ENCODE measurements around the gene GPRC5A.
"Not testable (repeated sequence)": the region's sequence is repeated elsewhere in the genome, so short reads cannot be mapped to it uniquely, and the experiment has no call there.

GPRC5A gene, protein sequence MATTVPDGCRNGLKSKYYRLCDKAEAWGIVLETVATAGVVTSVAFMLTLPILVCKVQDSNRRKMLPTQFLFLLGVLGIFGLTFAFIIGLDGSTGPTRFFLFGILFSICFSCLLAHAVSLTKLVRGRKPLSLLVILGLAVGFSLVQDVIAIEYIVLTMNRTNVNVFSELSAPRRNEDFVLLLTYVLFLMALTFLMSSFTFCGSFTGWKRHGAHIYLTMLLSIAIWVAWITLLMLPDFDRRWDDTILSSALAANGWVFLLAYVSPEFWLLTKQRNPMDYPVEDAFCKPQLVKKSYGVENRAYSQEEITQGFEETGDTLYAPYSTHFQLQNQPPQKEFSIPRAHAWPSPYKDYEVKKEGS

DNA sequence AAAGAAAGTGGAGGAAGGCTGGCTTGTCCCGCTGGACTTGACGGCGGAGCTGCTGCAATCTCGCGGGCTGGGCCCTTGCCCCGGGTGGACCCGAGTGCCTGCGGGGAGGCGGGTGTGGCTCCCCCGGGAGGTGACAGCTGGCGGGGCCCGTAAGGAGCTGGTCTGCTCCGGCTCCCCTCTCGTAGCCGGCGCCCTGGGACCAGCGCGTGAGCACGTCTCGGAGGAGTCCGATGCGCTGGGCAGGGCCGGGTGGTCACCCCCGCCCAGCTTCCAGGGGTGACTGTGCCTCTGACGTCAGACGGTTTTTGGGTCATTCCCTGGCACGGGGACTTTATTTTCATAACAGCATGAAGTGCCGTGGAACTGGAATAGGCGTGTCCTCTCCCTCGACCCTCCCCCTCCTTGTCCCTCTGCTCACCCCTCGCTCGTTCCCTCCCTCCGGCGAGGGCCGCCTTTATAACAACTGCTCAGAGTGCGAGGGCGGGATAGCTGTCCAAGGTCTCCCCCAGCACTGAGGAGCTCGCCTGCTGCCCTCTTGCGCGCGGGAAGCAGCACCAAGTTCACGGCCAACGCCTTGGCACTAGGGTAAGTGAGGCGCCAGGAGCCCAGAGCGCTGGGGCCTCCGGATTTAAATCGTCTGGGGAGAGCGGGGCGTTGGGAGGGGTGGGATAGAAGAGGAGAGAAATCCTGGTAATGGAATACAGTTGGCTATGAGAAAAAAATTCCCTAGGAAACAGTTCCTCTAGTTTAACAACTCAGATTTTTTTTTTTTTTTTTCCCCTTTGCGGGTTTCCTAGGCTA lies at the start of gene GPRC5A:
Gene GPRC5A, plus strand, starts transcription at position 483 of the 801 bp plus-strand sequence. CDS start 16,688 bp downstream, outside the sequence.
- DNase-seq, result peak; percentile 4 to 18

DNA sequence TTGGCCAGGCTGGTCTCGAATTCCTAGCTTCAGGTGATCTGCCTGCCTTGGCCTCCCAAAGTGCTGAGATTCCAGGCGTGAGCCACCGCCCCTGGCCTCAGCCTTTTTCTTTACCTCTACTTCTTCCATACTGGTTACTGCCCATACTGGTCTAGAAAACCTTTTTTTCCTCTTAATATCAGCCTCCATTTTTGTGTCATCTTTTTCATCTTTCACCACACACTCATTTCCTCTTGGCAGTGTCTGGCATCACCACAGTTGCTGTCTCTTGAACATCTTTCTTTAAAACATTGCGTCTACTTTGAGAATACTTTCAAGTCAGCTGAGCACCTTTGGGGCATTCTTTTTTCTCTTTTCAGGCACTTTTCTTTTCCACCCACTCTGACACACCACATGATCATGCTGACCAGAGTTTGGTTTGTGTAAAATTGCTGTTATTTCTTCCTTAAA lies 45.5 kb upstream of the GPRC5A start:
- no peak for DNase-seq

DNA sequence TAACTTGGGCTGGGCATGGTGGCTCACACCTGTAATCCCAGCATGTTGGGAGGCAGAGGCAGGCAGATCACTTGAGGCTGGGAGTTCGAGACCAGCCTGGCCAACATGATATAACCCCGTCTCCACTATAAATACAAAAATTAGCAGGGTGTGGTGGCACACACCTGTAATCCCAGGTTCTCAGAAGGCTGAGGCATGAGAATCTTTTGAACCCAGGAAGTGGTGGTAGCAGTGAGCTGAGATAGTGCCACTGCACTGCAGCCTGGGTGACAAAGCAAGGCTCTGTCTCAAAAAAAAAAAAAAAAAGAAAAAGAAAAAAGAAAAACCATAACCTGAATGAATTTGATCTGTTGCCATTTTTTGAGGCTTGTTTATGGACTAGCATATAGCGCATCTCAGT lies 44.6 kb upstream of the GPRC5A start:
- not testable (repeated sequence) for DNase-seq

DNA sequence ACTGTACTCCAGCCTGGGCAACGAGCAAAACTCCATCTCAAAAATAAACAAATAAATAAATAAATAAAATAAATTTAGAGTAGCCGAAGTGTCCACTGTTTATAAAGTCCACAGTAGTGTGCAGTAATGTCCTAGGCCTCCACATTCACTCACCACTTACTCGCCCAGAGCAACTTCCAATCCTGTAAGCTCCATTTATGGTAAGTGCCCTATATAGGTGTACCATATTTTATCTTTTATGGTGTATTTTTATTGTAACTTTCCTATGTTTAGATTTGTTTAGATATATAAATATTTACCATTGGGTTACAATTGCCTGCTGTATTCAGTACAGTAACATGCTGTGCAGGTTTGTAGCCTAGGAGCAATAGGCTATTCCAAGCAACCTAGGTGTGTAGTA lies 37.9 kb upstream of the GPRC5A start:
- no peak for DNase-seq

DNA sequence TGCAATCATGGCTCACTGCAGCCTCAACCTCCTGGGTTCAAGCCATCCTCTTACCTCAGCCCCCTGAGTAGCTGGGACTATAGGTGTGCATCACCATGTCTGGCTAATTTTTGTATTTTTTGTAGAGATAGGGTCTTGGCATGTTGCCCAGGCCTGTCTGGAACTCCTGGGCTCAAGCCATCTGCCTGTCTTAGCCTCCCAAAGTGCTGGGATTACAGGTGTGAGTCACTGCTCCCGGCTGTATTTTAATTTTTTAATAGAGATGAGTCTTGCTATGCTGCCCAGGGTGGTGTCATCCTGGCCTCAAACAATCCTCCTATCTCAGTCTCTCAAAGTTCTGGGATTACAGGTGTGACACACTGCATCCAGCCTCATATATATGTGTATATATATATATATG lies 31.7 kb upstream of the GPRC5A start:
- no peak for DNase-seq

DNA sequence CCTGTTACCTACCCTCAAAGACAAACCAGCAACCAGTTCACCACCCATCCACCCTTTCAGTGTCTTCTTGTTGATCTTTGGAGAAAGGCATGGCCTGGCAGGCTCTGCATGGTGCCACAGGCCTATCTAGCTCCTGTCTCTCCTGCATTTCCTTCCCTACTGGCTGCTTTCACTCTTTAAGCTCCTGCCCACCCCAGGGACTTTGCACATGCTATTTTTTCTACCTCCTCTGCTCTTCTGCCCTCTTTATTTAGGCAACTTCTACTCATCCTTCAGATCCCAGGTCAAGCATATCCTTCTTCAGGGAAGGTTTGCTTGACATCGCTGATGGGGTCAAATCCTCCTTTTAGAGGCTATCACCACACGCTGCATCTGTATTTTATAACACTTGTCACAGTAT lies 27.1 kb upstream of the GPRC5A start:
- DNase-seq, result no peak

DNA sequence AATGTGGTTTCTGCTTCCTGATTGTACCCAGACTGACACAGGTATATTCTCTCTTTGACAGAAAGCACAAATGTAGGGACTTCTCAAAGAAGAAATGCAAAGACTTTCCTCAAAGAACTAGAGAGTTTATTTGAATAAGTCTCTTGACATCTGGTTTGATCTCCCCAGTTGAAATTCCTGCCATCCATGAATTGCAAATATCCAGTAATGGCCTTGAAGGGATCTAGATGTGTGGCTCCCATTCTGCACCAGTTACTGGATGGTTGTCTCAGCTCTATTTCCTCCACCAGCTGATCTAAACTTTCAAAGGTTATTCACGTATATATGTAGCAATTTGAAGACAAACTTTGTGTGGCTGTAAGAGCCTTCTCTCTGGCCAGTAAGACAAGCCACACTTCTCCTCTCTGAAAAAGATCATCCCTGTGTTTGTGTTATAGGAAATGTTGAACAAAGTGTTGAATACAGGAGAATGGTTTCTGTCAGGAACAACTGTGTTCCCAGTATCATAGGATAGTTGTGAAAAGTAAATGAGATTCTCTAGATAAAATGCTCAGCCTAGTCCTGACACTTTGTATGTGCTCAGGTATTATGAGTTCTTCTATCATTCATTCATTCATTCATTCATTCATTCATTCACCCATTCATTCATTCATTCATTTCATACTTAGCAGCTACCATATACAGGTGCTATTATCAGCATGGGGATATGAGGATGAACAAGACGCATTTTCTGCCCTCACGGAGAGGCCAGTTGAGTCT lies 22.7 kb upstream of the GPRC5A start:
- no peak for DNase-seq

DNA sequence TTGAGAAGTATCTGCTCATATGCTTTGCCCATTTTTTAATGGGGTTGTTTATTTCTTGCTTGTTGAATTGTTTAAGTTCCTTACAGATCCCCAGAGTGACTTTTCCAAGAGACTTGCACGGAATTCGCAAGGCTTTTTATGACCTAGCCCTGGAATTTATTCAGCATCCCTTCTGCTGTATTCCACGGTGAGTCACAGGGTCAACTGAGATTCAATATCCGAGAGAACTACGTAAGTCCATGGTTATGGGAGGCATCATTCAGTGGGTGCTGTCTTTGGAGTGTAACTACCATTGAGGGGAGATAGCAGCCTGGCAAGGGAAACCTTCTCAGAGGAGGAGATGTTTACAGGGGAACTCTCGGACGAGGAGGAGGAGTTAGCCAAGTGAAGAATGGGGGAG lies 20.9 kb upstream of the GPRC5A start:
- no peak for DNase-seq

DNA sequence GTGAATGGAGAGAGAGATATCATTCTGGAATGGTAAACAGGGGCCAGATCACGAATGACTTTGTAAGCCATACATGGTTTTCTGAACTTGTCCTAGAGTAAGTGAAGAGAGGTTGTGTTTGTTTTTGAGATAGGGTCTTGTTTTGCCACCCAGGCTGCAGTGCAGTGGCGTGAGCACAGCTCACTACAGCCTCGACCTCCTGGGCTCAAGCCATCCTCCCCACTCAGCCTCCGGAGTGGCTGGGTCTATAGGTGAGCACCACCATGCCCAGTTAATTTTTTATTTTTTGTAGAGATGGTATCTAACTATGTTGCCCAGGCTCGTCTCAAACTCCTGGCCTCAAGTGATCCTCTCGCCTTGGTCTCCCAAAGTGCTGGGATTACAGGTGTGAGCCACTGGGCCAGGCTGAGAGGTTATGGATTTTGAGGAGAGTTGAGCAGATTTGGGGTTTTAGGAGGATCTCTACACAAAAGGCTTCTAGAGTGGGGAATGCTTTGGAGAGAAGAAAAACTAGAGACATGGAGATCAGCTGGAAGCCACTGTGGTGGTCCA lies 19.7 kb upstream of the GPRC5A start:
- DNase-seq, result no peak

DNA sequence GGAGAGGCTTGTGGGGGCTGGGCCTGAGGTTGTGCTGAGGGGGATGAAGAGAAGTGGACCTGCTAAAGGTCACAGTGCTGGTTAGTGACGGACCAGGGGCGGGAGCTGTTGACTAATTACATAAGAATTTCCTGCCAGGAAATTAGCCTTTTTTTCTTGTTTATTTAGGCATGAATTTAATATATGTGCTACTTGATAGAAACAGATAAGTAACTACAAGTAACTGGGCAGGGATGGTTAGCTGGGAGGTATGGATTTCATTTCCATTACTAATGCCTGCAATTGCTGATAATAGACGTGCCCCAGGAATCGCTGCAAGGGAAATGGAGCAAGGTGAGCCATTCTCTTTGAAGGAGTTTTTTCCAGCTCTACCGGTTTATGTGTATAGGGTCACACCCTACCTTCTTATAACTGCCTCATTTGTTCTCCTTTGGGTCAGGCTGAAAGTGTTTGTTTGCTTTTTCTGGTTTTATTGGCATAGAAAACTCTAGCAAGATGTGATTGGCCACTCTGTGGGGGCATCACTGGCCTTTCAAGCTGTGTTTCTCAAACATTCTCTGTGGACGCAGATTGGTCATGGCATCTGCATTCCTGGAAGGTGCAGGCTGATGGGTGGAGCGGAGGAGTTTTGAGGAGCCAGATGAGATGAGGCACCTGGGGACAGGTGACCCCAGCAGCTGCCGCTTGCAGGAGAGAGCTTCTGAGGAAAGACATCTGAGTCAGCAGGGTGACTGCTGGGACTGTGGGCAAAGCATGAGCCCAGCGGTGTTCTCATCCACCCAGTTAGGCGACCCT lies 19.0 kb upstream of the GPRC5A start:
- DNase-seq, result no peak

DNA sequence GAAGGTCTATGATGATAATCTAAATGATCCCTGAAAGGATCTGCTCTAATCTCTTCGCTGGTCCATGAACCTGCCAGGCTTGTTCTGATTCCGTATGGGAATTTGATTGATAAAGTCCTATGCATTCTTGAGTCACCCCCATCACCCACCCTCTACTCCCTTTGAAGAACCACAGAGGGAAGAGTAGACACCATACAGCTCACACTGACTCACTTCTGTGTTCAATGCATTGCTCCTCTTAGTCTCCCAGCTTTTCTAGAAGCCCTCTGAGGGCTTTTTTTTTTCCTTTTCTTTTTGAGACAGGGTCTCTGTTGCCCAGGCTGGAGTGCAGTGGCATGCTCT lies 18.5 kb upstream of the GPRC5A start:
- DNase-seq, result no peak

DNA sequence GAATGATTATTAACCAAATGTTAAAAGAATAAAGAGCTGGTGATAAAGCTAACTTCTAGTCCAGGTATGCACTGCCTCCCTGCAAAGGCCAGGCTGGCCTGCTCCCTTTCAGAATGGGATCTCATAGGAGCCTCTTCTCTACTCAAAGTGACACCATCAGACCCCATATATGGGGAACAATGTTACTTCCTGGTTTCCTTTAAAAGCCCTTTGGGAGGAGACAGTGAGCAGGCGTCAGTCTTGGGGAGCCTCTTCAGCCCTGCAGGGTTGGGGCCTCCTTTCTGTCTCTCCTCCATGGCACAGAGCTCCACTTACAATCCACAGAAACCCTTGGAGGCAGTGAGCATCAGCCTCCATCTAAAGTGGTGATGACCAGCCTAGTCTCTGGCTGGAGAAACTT lies 17.3 kb upstream of the GPRC5A start:
- DNase-seq, result peak in 1 of 2 experiments; percentile 2

DNA sequence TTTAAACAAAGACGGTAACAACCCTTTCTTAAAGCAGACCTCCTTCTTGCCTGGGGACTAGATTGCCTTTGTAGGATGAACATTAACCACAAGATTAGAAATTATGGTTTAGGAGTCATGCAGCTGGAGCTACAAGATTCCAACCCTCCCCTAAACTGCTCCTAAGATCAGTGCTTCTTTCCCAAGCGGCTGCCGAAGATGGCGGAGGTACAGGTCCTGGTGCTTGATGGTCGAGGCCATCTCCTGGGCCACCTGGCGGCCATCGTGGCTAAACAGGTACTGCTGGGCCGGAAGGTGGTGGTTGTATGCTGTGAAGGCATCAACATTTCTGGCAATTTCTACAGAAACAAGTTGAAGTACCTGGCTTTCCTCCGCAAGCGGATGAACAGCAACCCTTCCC lies 16.1 kb upstream of the GPRC5A start:
- DNase-seq, result not testable (repeated sequence)

DNA sequence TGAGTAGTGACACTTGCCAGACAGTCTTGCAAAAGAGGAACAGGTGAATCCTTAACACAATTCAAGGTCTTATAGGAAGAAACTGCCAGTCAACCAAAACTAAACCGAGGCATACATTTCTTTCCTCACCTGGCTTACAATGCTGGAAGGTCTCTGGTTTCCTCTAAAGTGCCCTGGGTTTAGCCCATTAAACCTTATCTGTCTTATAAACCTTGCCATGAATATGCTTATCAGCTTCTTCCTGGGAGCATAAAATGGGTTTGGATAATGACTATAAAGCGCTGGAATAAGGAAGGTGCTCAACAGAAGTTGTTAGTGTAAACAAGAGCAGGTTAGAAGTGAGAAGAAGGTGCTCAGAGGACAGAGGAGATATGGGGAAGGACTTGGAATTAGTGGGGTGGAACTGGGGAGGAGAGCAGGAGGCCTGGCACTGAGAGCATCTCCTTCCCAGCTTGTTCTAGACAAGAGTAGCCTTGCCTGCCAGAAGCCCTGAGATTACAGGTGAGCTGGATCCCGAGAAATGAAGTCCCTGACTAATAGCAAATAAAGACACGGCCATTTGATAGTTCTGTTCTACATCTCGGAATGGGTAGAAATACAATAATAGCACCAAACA lies 14.1 kb upstream of the GPRC5A start:
- DNase-seq, result no peak

DNA sequence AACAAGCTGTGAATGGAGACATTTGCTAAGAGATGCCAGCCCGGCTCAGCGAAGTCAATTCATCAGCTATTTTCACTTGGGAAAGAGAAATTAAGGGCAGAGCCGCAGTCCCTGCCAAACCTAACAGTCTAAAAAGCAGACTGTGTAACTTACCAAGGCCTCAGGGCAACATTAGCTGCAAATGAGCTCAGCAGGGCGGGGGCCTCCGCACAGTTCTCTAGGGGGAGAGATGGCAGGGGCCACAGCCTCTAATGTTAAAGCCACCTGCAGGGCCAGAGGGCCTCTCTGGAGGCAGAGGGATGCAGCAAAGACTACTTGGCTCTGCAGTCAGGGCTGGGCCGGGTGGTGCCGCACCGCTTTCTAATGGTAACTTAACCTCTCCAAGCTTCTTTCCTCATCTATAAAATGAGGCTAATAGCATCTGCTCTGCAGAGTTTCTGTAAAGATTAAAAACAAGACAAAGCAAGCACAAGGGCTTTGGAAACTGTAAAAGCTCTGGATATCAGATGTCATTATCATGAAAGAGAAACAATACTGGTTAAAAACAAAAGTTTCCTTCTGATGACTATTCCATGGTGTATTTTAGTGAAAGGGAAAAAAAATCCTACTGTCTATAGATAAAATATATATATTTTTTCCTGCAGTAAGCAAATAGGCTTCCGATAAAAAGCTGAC lies 13.4 kb upstream of the GPRC5A start:
- DNase-seq, result no peak

DNA sequence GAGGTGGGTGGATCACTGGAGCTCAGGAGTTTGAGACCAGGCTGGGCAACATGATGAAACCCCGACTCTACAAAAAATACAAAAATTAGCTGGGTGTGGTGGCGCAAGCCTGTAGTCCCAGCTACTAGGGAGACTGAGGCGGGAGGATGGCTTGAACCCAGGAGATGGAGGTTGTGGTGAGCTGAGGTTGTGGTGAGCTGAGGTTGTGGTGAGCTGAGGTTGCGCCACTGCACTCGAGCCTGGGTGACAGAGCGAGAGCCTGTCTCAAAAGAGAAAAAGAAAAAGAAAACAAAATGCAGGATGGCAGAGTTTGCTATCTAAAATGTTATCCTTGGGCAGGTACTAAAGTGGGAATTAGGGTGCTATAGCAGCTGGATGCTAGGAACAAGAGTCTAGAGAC lies 10.8 kb upstream of the GPRC5A start:
- DNase-seq, result no peak

DNA sequence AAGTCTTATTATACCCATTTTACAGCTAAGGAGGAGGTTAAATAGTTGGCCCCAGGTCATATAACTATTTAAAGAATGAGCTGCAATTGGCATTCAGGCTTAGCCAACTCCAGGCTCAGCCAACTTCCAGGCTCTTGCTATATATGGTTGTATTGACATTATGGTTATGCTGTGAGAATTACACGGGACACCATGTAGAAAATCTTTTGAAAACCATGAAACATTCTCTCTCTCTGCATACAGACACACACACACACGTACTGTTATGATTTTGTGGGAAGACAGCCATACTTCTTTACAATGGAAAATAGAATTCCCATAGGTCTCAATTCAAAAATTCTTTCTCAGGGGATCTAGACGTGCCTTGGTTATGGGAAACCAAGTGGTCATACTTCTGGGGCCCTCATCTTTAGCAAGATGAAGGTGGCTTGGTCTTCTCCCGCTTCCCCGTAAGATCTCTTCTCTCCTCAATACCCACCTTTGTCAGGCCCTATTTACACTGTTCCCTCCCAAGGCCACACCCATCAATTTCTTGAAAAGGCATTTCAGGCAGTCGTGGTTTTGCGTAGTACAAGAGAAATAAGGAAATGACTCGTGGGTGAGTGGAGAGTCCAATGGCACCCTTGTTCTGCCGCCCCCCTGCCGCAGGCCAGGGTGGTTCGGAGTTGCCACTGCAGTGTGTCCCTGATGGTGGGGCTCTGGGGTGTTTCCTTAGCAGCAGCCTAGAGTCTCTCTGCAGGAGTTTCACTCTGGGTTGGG lies 10.0 kb upstream of the GPRC5A start:
- DNase-seq, result no peak

DNA sequence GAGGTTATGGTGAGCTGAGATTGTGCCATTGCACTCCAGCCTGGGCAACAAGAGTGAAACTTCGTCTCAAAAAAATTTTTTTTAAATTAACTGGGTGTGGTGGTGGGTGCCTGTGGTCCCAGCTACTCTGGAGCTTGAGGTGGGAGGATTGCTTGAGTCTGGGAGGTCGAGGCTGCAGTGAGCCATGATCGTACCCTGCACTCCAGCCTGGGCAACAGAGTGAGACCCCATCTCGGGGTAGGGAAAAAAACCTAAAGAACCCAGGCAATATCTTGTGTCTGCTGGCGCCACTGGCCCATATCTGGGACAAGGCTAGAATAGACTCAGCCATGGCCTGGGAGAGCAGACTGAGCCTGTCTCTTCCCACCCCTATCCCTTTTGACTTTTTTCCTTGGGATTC lies 9.1 kb upstream of the GPRC5A start:
- no peak for DNase-seq

DNA sequence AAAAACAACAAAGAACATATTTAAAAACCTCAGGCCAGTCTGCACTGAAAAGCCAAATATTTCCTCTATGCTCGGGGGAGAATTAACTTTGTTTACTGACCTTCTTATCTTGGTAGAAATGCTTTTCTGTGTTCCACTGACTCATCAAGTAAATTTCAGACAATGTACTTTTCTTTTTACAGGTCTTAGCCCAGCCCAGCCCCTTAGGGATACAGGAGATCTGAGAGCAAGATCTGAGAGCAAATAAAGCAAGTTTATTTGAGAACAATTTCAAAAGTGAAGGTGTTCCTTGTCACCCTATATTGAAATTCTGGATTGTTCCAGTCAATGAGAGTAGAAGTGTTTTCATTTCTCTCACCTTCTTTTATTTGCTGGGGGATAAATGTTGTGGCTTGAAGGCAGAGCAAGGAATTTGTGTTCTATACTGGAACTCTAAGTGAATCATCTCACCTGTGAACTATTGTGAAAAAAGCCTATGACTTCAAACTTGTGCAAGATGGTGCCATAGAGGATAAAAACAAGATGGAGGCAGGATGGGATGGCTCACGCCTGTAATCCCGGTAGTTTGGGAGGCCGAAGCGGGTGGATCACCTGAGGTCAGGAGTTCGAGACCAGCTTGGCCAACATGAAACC lies 7.9 kb upstream of the GPRC5A start:
- DNase-seq, result no peak

Measured in Kasumi-1 (cell line).